H9 (cell line): ENCODE results near the gene TNIP2. TPM values are rescaled to one million over a fixed set of nuclear protein-coding genes. Genes with fewer than 3 reads are reported as not detected.

Experiments
- DNase-seq: peaks from one replicate; pipeline ENCODE4 v3.0.0-alpha.2; 2017
- H2AFZ ChIP-seq: one replicate; pipeline ENCODE4 v1.6.1; 2013; ENCODE audit warnings: mild to moderate bottlenecking, low read length, control low read depth, moderate library complexity
- H2AK5ac ChIP-seq: 2 replicates; pipeline ENCODE4 v1.6.1; 2013; ENCODE audit warnings: low read length, control low read depth, mixed read lengths; ENCODE audit not compliant: insufficient read length
- H2BK120ac ChIP-seq: one replicate; pipeline ENCODE4 v1.6.1; 2013; ENCODE audit warnings: low read depth, mild to moderate bottlenecking, low read length, control low read depth, inconsistent platforms; ENCODE audit not compliant: poor library complexity, severe bottlenecking
- H2BK12ac ChIP-seq: 2 replicates; pipeline ENCODE4 v1.6.1; 2013; ENCODE audit warnings: low read length, control low read depth, mixed read lengths, low read depth; ENCODE audit not compliant: insufficient read length
- H2BK15ac ChIP-seq: 2 replicates; pipeline ENCODE4 v1.6.1; 2013; ENCODE audit warnings: low read depth, low read length, control low read depth
- H2BK20ac ChIP-seq: one replicate; pipeline ENCODE4 v1.6.1; 2013; ENCODE audit warnings: low read depth, mild to moderate bottlenecking, low read length, control low read depth, inconsistent platforms; ENCODE audit not compliant: poor library complexity, severe bottlenecking
- H2BK5ac ChIP-seq: 2 replicates; pipeline ENCODE4 v1.6.1; 2013; ENCODE audit warnings: low read length, control low read depth, mixed read lengths; ENCODE audit not compliant: insufficient read length
- H3K14ac ChIP-seq: 2 replicates; pipeline ENCODE4 v1.6.1; 2013; ENCODE audit warnings: low read length, control low read depth; ENCODE audit not compliant: insufficient read depth
- H3K18ac ChIP-seq: 2 replicates; pipeline ENCODE4 v1.6.1; 2013; ENCODE audit warnings: low read depth, mild to moderate bottlenecking, mixed read lengths, low read length, control low read depth; ENCODE audit not compliant: insufficient read length
- H3K23ac ChIP-seq: 2 replicates; pipeline ENCODE4 v1.6.1; 2013; ENCODE audit warnings: low read length, control low read depth, mixed read lengths, low read depth; ENCODE audit not compliant: insufficient read length
- H3K23me2 ChIP-seq: 2 replicates; pipeline ENCODE4 v1.6.1; 2013; ENCODE audit warnings: low read depth, mild to moderate bottlenecking, mixed read lengths, low read length, control low read depth; ENCODE audit not compliant: insufficient read length, poor library complexity, severe bottlenecking
- H3K27ac ChIP-seq: 2 replicates; pipeline ENCODE4 v1.5.1; 2013; ENCODE audit warnings: low read length, control low read depth, mixed read lengths, low read depth; ENCODE audit not compliant: insufficient read length
- H3K27me3 ChIP-seq: 2 replicates; pipeline ENCODE4 v1.6.1; 2013; ENCODE audit warnings: low read length, control low read depth, inconsistent platforms; ENCODE audit not compliant: insufficient read depth
- H3K4ac ChIP-seq: 2 replicates; pipeline ENCODE4 v1.6.1; 2013; ENCODE audit warnings: low read depth, mild to moderate bottlenecking, control low read depth, inconsistent platforms, low read length, moderate library complexity
- H3K4me1 ChIP-seq: 2 replicates; pipeline ENCODE4 v1.6.1; 2013; ENCODE audit warnings: low read length, control low read depth, inconsistent platforms; ENCODE audit not compliant: insufficient read depth
- H3K4me2 ChIP-seq: 2 replicates; pipeline ENCODE4 v1.6.1; 2013; ENCODE audit warnings: low read length, control low read depth, mixed read lengths; ENCODE audit not compliant: insufficient read length, insufficient read depth
- H3K56ac ChIP-seq: 2 replicates; pipeline ENCODE4 v1.6.1; 2013; ENCODE audit warnings: low read depth, mild to moderate bottlenecking, mixed read lengths, low read length, control low read depth; ENCODE audit not compliant: insufficient read length
- H3K79me1 ChIP-seq: 2 replicates; pipeline ENCODE4 v1.6.1; 2013; ENCODE audit warnings: low read depth, mild to moderate bottlenecking, moderate library complexity, low read length, control low read depth, inconsistent platforms; ENCODE audit not compliant: insufficient read depth, poor library complexity, severe bottlenecking
- H3K79me2 ChIP-seq: 2 replicates; pipeline ENCODE4 v1.6.1; 2013; ENCODE audit warnings: low read length, control low read depth, inconsistent platforms; ENCODE audit not compliant: insufficient read depth
- H3K9ac ChIP-seq: 2 replicates; pipeline ENCODE4 v1.6.1; 2013; ENCODE audit warnings: low read length, control low read depth, mixed read lengths; ENCODE audit not compliant: insufficient read length; ENCODE audit errors: extremely low read depth
- H3K9me3 ChIP-seq: one replicate; pipeline ENCODE4 v1.6.1; 2013; ENCODE audit warnings: low read depth, low read length, inconsistent platforms; ENCODE audit not compliant: control insufficient read depth
- H3T11ph ChIP-seq: one replicate; pipeline ENCODE4 v1.6.1; 2013; ENCODE audit warnings: mild to moderate bottlenecking, low read length, control low read depth, inconsistent platforms
- H4K20me1 ChIP-seq: one replicate; pipeline ENCODE4 v1.6.1; 2013; ENCODE audit not compliant: control insufficient read depth, insufficient read length, insufficient read depth
- H4K5ac ChIP-seq: 2 replicates; pipeline ENCODE4 v1.6.1; 2013; ENCODE audit warnings: low read depth, mild to moderate bottlenecking, mixed read lengths, low read length, control low read depth; ENCODE audit not compliant: insufficient read length
- H4K8ac ChIP-seq: replicated peaks from 2 replicates; pipeline ENCODE4 v1.6.1; 2013; ENCODE audit warnings: low read length, control low read depth, mixed read lengths, low read depth; ENCODE audit not compliant: insufficient read length
- H4K91ac ChIP-seq: 2 replicates; pipeline ENCODE4 v1.6.1; 2013; ENCODE audit warnings: low read depth, mild to moderate bottlenecking, moderate library complexity, mixed read lengths, low read length, control low read depth; ENCODE audit not compliant: insufficient read length
- H3K27ac Mint-ChIP-seq, 3 experiments: 2 replicates in 2 of 3; 3 replicates in 1 of 3; pipeline ENCODE4 v1.8.0; 2020 to 2021; ENCODE audit warnings: mixed read lengths in 3 of 3, mild to moderate bottlenecking in 1 of 3, moderate library complexity in 1 of 3
- H3K27me3 Mint-ChIP-seq: 2 replicates; pipeline ENCODE4 v1.8.0; 2021; ENCODE audit warnings: low read depth, mild to moderate bottlenecking, moderate library complexity, mixed read lengths
- H3K36me3 Mint-ChIP-seq, 3 experiments: 2 replicates in 2 of 3; 3 replicates in 1 of 3; pipeline ENCODE4 v1.8.0; 2020 to 2021; ENCODE audit warnings: low read depth in 3 of 3, mixed read lengths in 3 of 3; ENCODE audit not compliant: insufficient read depth in 1 of 3
- H3K4me1 Mint-ChIP-seq, 2 experiments: 2 replicates each; pipeline ENCODE4 v1.8.0; 2020; ENCODE audit warnings: mixed read lengths in 2 of 2
- H3K4me3 Mint-ChIP-seq, 2 experiments: 2 replicates in 1 of 2; 3 replicates in 1 of 2; pipeline ENCODE4 v1.8.0; 2020 to 2021; ENCODE audit warnings: mild to moderate bottlenecking in 2 of 2, mixed read lengths in 2 of 2, moderate library complexity in 1 of 2
- H3K9me3 Mint-ChIP-seq, 2 experiments: 2 replicates in 1 of 2; 3 replicates in 1 of 2; pipeline ENCODE4 v1.8.0; 2020; ENCODE audit warnings: mild to moderate bottlenecking in 2 of 2, mixed read lengths in 2 of 2, moderate library complexity in 1 of 2
- CTCF ChIP-seq: fragments of 200-600 bp; sonication (generic); conservative IDR thresholded peaks from 3 replicates; pipeline ENCODE4 v1.8.0; 2021; ENCODE audit warnings: antibody characterized with exemption, mild to moderate bottlenecking
- WGBS: extraction: QIAGEN DNeasy Blood & Tissue Kit; methylation state at CpG from one replicate; pipeline ENCODE4 v1.1.7; 2013; ENCODE audit warnings: missing lambda C conversion rate, low lambda C conversion rate, mixed read lengths; ENCODE audit not compliant: insufficient read length; ENCODE audit errors: extremely low coverage; 5-methylcytosine and 5-hydroxymethylcytosine counted together
- total RNA-seq: library from RNA; stranded (reverse); gene quantifications from 2 replicates; pipeline ENCODE4 v1.2.1, GENCODE V29; 2021

The TNIP2 gene
- total RNA-seq, 1 experiment from 2014 or later, result 44.7 TPM

GRCh38 chr4:2799224-2799911 lies 43.2 kb upstream of the TNIP2 start:
- Histone ChIP-seq H2BK5ac (no peak overlapping the region), H4K5ac (no peak overlapping the region), H3K4me2 (no peak overlapping the region), H3K14ac (no peak overlapping the region; the same call in 1 of the 2 replicates), H3K9me3 (no peaks in the 10 kb centered on the region), H3K4ac (no peak overlapping the region), H3K9ac (no peak overlapping the region), H2AFZ (no peak overlapping the region), H3K4me1 (no peaks in the 10 kb centered on the region), H2AK5ac (no peak overlapping the region), H4K8ac (no peak overlapping the region), H3K23ac (no peak overlapping the region), H4K20me1 (no peaks in the 10 kb centered on the region), H3K27ac (no peak overlapping the region), H3T11ph (no peak overlapping the region), H3K18ac (no peak overlapping the region), H3K56ac (no peak overlapping the region), H3K23me2 (no peaks in the 10 kb centered on the region), H4K91ac (no peak overlapping the region), H2BK15ac (no peak overlapping the region), H2BK20ac (no peak overlapping the region), H3K27me3 (no peaks in the 10 kb centered on the region), H2BK120ac (no peak overlapping the region), H3K79me2 (no peaks in the 10 kb centered on the region), H2BK12ac (no peak overlapping the region), H3K79me1 (no peaks in the 10 kb centered on the region)
- H3K4me1 Mint-ChIP-seq, result peaks cover 8 to 23% of the 10 kb centered on the region in 2 experiments
- no CpG with 5 or more reads among the region's 14 CpGs for WGBS
- TF ChIP-seq CTCF, result no peak
- H3K4me3 Mint-ChIP-seq, result no peak overlapping the region; a peak in 1 of 5 replicates
- no peaks in the 10 kb centered on the region for H3K9me3 Mint-ChIP-seq
- no peak overlapping the region; a peak in 3 of 7 replicates for H3K27ac Mint-ChIP-seq
- 0 out of 7 replicates have a peak, but pooled peaks cover 0 to 2% (median 0%) of the 10 kb centered on the region in 3 experiments for H3K36me3 Mint-ChIP-seq
- no peak for DNase-seq
- H3K27me3 Mint-ChIP-seq, result peaks cover 4% of the 10 kb centered on the region; the same call in 1 of the 2 replicates
